Liver (tissue), 3 donors: ENCODE data around the gene CEP170.
"Not testable (repeated sequence)": the region's sequence is repeated elsewhere in the genome, so short reads cannot be mapped to it uniquely, and the experiment has no call there.

Experiments used
- GABPA ChIP-seq, 2 donors: IDR thresholded peaks in 1 of 2; conservative IDR thresholded peaks in 1 of 2; 2 replicates each; pipeline ENCODE4 v1.6.1; 2016; ENCODE audit warnings: antibody characterized with exemption in 2 of 2, mild to moderate bottlenecking in 1 of 2, moderate library complexity in 1 of 2
- YY1 ChIP-seq: IDR thresholded peaks from 2 replicates; pipeline ENCODE4 v1.6.1; 2016; ENCODE audit warnings: antibody characterized with exemption, mild to moderate bottlenecking
- TF ChIP-seq, protein P1 (sequence below): IDR thresholded peaks from 2 replicates; pipeline ENCODE4 v1.6.1; 2016; ENCODE audit warnings: antibody characterized with exemption
- TF ChIP-seq, protein P2 (sequence below): fragments of 150-350 bp; IDR thresholded peaks from 2 replicates; pipeline ENCODE4 v1.5.1; 2017; ENCODE audit warnings: improper control_type of control experiment, low read depth, low read length; ENCODE audit not compliant: missing input control
- donor health status: healthy.
- donor health status: healthy.

DNA sequence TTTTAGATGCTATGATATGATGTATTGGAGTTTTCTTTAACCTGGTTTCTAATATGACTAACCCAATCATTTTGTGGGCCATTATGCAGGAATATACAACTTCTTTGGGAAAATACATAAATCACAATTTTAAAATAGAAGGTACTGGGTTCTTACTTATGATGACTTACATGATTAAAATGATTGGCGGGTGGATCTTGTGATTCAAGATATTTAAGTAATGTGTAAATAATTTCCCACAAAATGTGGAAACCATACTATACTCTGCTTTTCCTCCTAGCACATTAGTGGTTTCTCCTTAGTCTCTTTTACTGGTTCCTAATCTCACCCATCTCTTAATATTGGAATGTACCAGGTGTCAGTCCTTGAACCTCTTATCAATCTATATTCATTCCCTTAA, 50.7 kb downstream of the CEP170 start:
- TF ChIP-seq, protein P1, sequence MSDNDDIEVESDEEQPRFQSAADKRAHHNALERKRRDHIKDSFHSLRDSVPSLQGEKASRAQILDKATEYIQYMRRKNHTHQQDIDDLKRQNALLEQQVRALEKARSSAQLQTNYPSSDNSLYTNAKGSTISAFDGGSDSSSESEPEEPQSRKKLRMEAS = not testable (repeated sequence)
- TF ChIP-seq, protein P2, sequence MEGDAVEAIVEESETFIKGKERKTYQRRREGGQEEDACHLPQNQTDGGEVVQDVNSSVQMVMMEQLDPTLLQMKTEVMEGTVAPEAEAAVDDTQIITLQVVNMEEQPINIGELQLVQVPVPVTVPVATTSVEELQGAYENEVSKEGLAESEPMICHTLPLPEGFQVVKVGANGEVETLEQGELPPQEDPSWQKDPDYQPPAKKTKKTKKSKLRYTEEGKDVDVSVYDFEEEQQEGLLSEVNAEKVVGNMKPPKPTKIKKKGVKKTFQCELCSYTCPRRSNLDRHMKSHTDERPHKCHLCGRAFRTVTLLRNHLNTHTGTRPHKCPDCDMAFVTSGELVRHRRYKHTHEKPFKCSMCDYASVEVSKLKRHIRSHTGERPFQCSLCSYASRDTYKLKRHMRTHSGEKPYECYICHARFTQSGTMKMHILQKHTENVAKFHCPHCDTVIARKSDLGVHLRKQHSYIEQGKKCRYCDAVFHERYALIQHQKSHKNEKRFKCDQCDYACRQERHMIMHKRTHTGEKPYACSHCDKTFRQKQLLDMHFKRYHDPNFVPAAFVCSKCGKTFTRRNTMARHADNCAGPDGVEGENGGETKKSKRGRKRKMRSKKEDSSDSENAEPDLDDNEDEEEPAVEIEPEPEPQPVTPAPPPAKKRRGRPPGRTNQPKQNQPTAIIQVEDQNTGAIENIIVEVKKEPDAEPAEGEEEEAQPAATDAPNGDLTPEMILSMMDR = not testable (repeated sequence)
- not testable (repeated sequence) for TF ChIP-seq YY1; GABPA (IDR thresholded peaks at IDR 0.05 in 1 of 2, conservative IDR thresholded peaks at IDR 0.05 in 1 of 2)
